Panc1 (cell line): ENCODE results near the gene KRIT1. TPM values are rescaled to one million over a fixed set of nuclear protein-coding genes. Genes with fewer than 3 reads are reported as not detected.

Experiments
- ATAC-seq: fragments of 200-7000 bp; cut with Tn5 transposase; 2 replicates; pipeline ENCODE4 v1.9.1; 2020; ENCODE audit warnings: mild to moderate bottlenecking, moderate library complexity
- BruUV-seq: library from RNA; stranded (reverse); fragments of 400-500 nt; replicated peaks from 2 replicates; lab custom pipeline; 2021; lab: Mats Ljungman, UMichigan
- CTCF ChIA-PET: fragments of 300-600 bp; sonication (Branson Sonifier 250); formaldehyde crosslinking; loops from one replicate; lab custom pipeline; 2022; ENCODE audit warnings: antibody characterized with exemption; lab: Charles Lee
- POLR2A ChIA-PET: fragments of 300-600 bp; sonication (Branson Sonifier 250); formaldehyde crosslinking; loops from one replicate; lab custom pipeline; 2022; ENCODE audit warnings: antibody characterized with exemption; lab: Charles Lee
- DNase-seq: peaks from one replicate; pipeline ENCODE4 v3.0.0-alpha.2; 2010; ENCODE audit warnings: low read depth, low spot score
- H3K27ac ChIP-seq: 2 replicates; pipeline ENCODE4 v1.5.1; 2011; ENCODE audit warnings: mild to moderate bottlenecking, low read length, inconsistent platforms
- H3K27me3 ChIP-seq: fragments of 200-500 bp; sonication (Bioruptor generic); 2 replicates; pipeline ENCODE4 v1.6.0; 2014; ENCODE audit warnings: low read length, inconsistent platforms; ENCODE audit not compliant: control insufficient read depth, insufficient read depth
- H3K36me3 ChIP-seq: fragments of 200-500 bp; sonication (Bioruptor generic); 2 replicates; pipeline ENCODE4 v1.5.1; 2014; ENCODE audit warnings: inconsistent platforms, mild to moderate bottlenecking, low read length, moderate library complexity; ENCODE audit not compliant: control insufficient read depth, insufficient read depth
- H3K4me1 ChIP-seq: 2 replicates; pipeline ENCODE4 v1.5.1; 2011; ENCODE audit warnings: inconsistent platforms, mild to moderate bottlenecking, low read length, moderate library complexity; ENCODE audit not compliant: control insufficient read depth, insufficient read depth
- H3K4me3 ChIP-seq, 2 experiments: 2 replicates each; pipeline ENCODE4 v1.5.1; 2011 to 2012; ENCODE audit warnings: low read depth in 2 of 2, low read length in 2 of 2, mild to moderate bottlenecking in 2 of 2, inconsistent platforms in 1 of 2, moderate library complexity in 1 of 2
- H3K9me3 ChIP-seq: fragments of 200-500 bp; sonication (Bioruptor generic); 2 replicates; pipeline ENCODE4 v1.5.1; 2014; ENCODE audit warnings: low read depth, mild to moderate bottlenecking, inconsistent platforms, low read length, moderate library complexity; ENCODE audit not compliant: control insufficient read depth, insufficient read depth
- CTCF ChIP-seq: fragments of 450-650 bp; IDR thresholded peaks from 2 replicates; pipeline ENCODE4 v1.5.1; 2017; ENCODE audit warnings: mild to moderate bottlenecking
- POLR2AphosphoS5 ChIP-seq: IDR thresholded peaks from 2 replicates; pipeline ENCODE4 v1.6.1; 2012; ENCODE audit warnings: mild to moderate bottlenecking, low read depth, low read length, moderate library complexity
- REST ChIP-seq, 2 experiments: IDR thresholded peaks; 2 replicates each; pipeline ENCODE4 v1.6.1; 2011 to 2012; ENCODE audit warnings: low read depth in 2 of 2, control low read depth in 1 of 2, low read length in 1 of 2, mild to moderate bottlenecking in 1 of 2, moderate library complexity in 1 of 2; ENCODE audit not compliant: insufficient read depth in 1 of 2
- SIN3A ChIP-seq: IDR thresholded peaks from 2 replicates; pipeline ENCODE4 v1.6.1; 2012; ENCODE audit warnings: low read depth, mild to moderate bottlenecking, low read length, moderate library complexity, borderline replicate concordance; ENCODE audit not compliant: insufficient read depth
- TCF7L2 ChIP-seq: IDR thresholded peaks from 2 replicates; pipeline ENCODE4 v1.6.1; 2011; ENCODE audit warnings: mild to moderate bottlenecking, low read depth, low read length, inconsistent platforms
- in situ Hi-C: cut with HindIII; loops from 2 replicates; pipeline ENCODE4 v1.10.0; 2016; ENCODE audit warnings: low sequenced_read_pairs, low pct_unique_long_range_greater_than_20kb
- intact Hi-C: fragments of 100-400 bp; cut with micrococcal nuclease; formaldehyde crosslinking; loops from one replicate; pipeline ENCODE4 v1.10.0; 2022; ENCODE audit not compliant: unreplicated experiment
- total RNA-seq: library from RNA; stranded (reverse); gene quantifications from one replicate; pipeline ENCODE4 v1.2.1, GENCODE V29; 2021; ENCODE audit not compliant: unreplicated experiment

KRIT1 gene
- total RNA-seq, 1 experiment from 2014 or later: 50.1 TPM

GRCh38 chr7:92259610-92260247 is 14.0 kb upstream of the KRIT1 start:
- intact Hi-C loops: no loop called here

GRCh38 chr7:92259062-92259461 is 13.3 kb upstream of the KRIT1 start:
- H3K4me1 ChIP-seq: no peaks in the 10 kb centered on the region
- H3K27me3 ChIP-seq: no peaks in the 10 kb centered on the region
- ChIA-PET CTCF (no interaction called here), POLR2A (interaction anchor here (0.6 kb wide), 1 partner anchor 76 kb away, joined by 3 read pairs; no protein-coding TSS in a partner anchor)
- in situ Hi-C loops: no loop called here
- no peak overlapping the region for H3K27ac ChIP-seq
- H3K9me3 ChIP-seq: peaks cover 7% of the 10 kb centered on the region; the same call in 1 of the 2 replicates
- DNase-seq (no peak), ATAC-seq (no peak)
- no peaks in the 10 kb centered on the region for H3K36me3 ChIP-seq
- TF ChIP-seq POLR2AphosphoS5: no peak
- no TSS peak for BruUV-seq
- intact Hi-C loops: no loop called here
- H3K4me3 ChIP-seq: no peak overlapping the region

More at GRCh38 chr7:92259610-92260247, 14.0 kb upstream of the KRIT1 start:
- ChIA-PET POLR2A (no interaction called here), CTCF (no interaction called here)
- in situ Hi-C loops: no loop called here
- peaks cover 7% of the 10 kb centered on the region; the same call in 1 of the 2 replicates for H3K9me3 ChIP-seq
- no peak overlapping the region for H3K4me3 ChIP-seq
- TF ChIP-seq CTCF: no peak
- TF ChIP-seq POLR2AphosphoS5: no peak
- TF ChIP-seq REST (IDR thresholded peaks at IDR 0.05; ENCODE audit: insufficient read depth in 1 of 2, low read depth in 2 of 2, low read length in 1 of 2): no peak
- no peak for TF ChIP-seq SIN3A
- no peak for TF ChIP-seq TCF7L2
- ATAC-seq: peak; percentile 71; the same call in 1 of the 2 replicates
- H3K27ac ChIP-seq: no peak overlapping the region
- no peaks in the 10 kb centered on the region for H3K27me3 ChIP-seq
- no peak for DNase-seq
- BruUV-seq: no TSS peak
- H3K36me3 ChIP-seq: no peaks in the 10 kb centered on the region
- no peaks in the 10 kb centered on the region for H3K4me1 ChIP-seq

GRCh38 chr7:92255308-92255707 is 9.6 kb upstream of the KRIT1 start:
- BruUV-seq: no TSS peak
- ChIA-PET POLR2A (no interaction called here), CTCF (no interaction called here)
- Histone ChIP-seq H3K27ac (no peak overlapping the region), H3K4me3 (no peak overlapping the region), H3K4me1 (no peaks in the 10 kb centered on the region), H3K9me3 (no peaks in the 10 kb centered on the region; the same call in 1 of the 2 replicates), H3K27me3 (no peaks in the 10 kb centered on the region), H3K36me3 (no peaks in the 10 kb centered on the region)
- intact Hi-C loops: no loop called here
- DNase-seq: no peak
- in situ Hi-C loops: no loop called here
- peak; percentile 65; the same call in 1 of the 2 replicates for ATAC-seq
- TF ChIP-seq REST (IDR thresholded peaks at IDR 0.05; ENCODE audit: insufficient read depth in 1 of 2, low read depth in 2 of 2, low read length in 1 of 2) (no peak), CTCF (no peak), TCF7L2 (no peak), POLR2AphosphoS5 (no peak), SIN3A (no peak)
